GM06990 (cell line): ENCODE data around the gene SMAD4.

Source experiments
- DNase-seq: peaks from one replicate; pipeline ENCODE4 v3.0.0-alpha.2; 2011; ENCODE audit not compliant: insufficient read length; ENCODE audit errors: extremely low read depth
- H3K27me3 ChIP-seq: replicated peaks from 2 replicates; pipeline ENCODE4 v1.6.0; 2011; ENCODE audit warnings: low read length; ENCODE audit not compliant: control insufficient read depth, insufficient read depth
- H3K36me3 ChIP-seq: 2 replicates; pipeline ENCODE4 v1.5.1; 2011; ENCODE audit warnings: low read length; ENCODE audit not compliant: control insufficient read depth, insufficient read depth
- H3K4me3 ChIP-seq: replicated peaks from 2 replicates; pipeline ENCODE4 v1.5.1; 2011; ENCODE audit warnings: low read depth, mild to moderate bottlenecking, control low read depth, low read length
- CTCF ChIP-seq: IDR thresholded peaks from 2 replicates; pipeline ENCODE4 v1.5.1; 2011; ENCODE audit warnings: low read length, control low read depth, mild to moderate bottlenecking, inconsistent platforms; ENCODE audit not compliant: insufficient read depth, poor library complexity, severe bottlenecking

SMAD4 gene

GRCh38 chr18:51074605-51075004, 44.6 kb downstream of the SMAD4 start:
- TF ChIP-seq CTCF, result no peak
- no peaks in the 10 kb centered on the region for H3K27me3 ChIP-seq
- H3K36me3 ChIP-seq, result no peaks in the 10 kb centered on the region; the same call in 1 of the 2 replicates
- peak; percentile 42 for DNase-seq
- H3K4me3 ChIP-seq, result no peak overlapping the region

GRCh38 chr18:51076503-51076902, 46.5 kb downstream of the SMAD4 start:
- TF ChIP-seq CTCF, result no peak
- no peaks in the 10 kb centered on the region; the same call in none of the 2 replicates for H3K36me3 ChIP-seq
- H3K27me3 ChIP-seq, result no peaks in the 10 kb centered on the region
- H3K4me3 ChIP-seq, result no peak overlapping the region
- no peak for DNase-seq

GRCh38 chr18:51077217-51077616, 47.2 kb downstream of the SMAD4 start:
- H3K4me3 ChIP-seq, result no peak overlapping the region
- DNase-seq, result no peak
- no peaks in the 10 kb centered on the region for H3K27me3 ChIP-seq
- H3K36me3 ChIP-seq, result no peaks in the 10 kb centered on the region; the same call in none of the 2 replicates
- no peak for TF ChIP-seq CTCF

DNA sequence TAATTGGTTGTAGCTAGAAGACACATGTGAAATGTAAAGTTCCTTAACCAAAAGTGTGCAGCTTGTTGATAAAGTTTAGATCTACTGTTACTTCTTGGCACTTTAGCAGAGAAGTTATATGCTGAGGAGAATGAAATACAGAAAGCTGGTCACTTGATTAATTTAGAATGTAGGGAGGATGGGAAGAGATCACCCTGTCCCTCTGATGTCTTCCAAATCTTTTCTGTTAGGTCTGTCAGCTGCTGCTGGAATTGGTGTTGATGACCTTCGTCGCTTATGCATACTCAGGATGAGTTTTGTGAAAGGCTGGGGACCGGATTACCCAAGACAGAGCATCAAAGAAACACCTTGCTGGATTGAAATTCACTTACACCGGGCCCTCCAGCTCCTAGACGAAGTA, 48.0 kb downstream of the SMAD4 start:
- Histone ChIP-seq H3K4me3 (no peak overlapping the region), H3K27me3 (no peaks in the 10 kb centered on the region), H3K36me3 (no peaks in the 10 kb centered on the region; the same call in none of the 2 replicates)
- no peak for DNase-seq
- no peak for TF ChIP-seq CTCF

GRCh38 chr18:51082571-51083267, 52.7 kb downstream of the SMAD4 start:
- no peak overlapping the region for H3K4me3 ChIP-seq
- H3K27me3 ChIP-seq, result no peaks in the 10 kb centered on the region
- no peaks in the 10 kb centered on the region; the same call in none of the 2 replicates for H3K36me3 ChIP-seq
- no peak for TF ChIP-seq CTCF
- peak; percentile 33 for DNase-seq

GRCh38 chr18:51083398-51083797, 53.4 kb downstream of the SMAD4 start:
- no peak for TF ChIP-seq CTCF
- H3K4me3 ChIP-seq, result no peak overlapping the region
- H3K27me3 ChIP-seq, result no peaks in the 10 kb centered on the region
- H3K36me3 ChIP-seq, result no peaks in the 10 kb centered on the region; the same call in none of the 2 replicates
- no peak for DNase-seq
